DMS79 treated with DMSO at 0.1 percent for 48 hours (cell line): ENCODE data around the gene DOCK11.

Experiments
- DNase-seq: peaks from one replicate; lab custom pipeline; 2025; lab: John Stamatoyannopoulos, UW

The DOCK11 gene

GRCh38 chrX:118530219-118530911, 34.8 kb downstream of the DOCK11 start:
- DNase-seq, result no peak

GRCh38 chrX:118534716-118535493, 39.3 kb downstream of the DOCK11 start:
- no peak for DNase-seq

GRCh38 chrX:118536204-118536603, 40.6 kb downstream of the DOCK11 start:
- DNase-seq, result no peak

- DNase-seq, result no peak
Measured at GRCh38 chrX:118536687-118537461, 41.3 kb downstream of the DOCK11 start.

- DNase-seq, result no peak
Measured at GRCh38 chrX:118538386-118538785, 42.8 kb downstream of the DOCK11 start.

GRCh38 chrX:118540342-118540741, 44.7 kb downstream of the DOCK11 start:
- no peak for DNase-seq

- no peak for DNase-seq
Measured at GRCh38 chrX:118541482-118541881, 45.9 kb downstream of the DOCK11 start.

- DNase-seq, result no peak
Measured at GRCh38 chrX:118545510-118545909, 49.9 kb downstream of the DOCK11 start.

- DNase-seq, result no peak
Measured at GRCh38 chrX:118548841-118549240, 53.2 kb downstream of the DOCK11 start.

- DNase-seq, result no peak
Measured at GRCh38 chrX:118550792-118551191, 55.2 kb downstream of the DOCK11 start.

GRCh38 chrX:118551426-118551825, 55.8 kb downstream of the DOCK11 start:
- no peak for DNase-seq

- no peak for DNase-seq
Measured at GRCh38 chrX:118552121-118552900, 56.7 kb downstream of the DOCK11 start.

GRCh38 chrX:118553042-118553710, 57.6 kb downstream of the DOCK11 start:
- no peak for DNase-seq

- no peak for DNase-seq
Measured at GRCh38 chrX:118554511-118554910, 58.9 kb downstream of the DOCK11 start.

- DNase-seq, result no peak
Measured at GRCh38 chrX:118558926-118559325, 63.3 kb downstream of the DOCK11 start.

- DNase-seq, result no peak
Measured at GRCh38 chrX:118560489-118560888, 64.9 kb downstream of the DOCK11 start.

- no peak for DNase-seq
Measured at GRCh38 chrX:118562582-118563164, 67.1 kb downstream of the DOCK11 start.

GRCh38 chrX:118564498-118564897, 68.9 kb downstream of the DOCK11 start:
- no peak for DNase-seq

GRCh38 chrX:118565853-118566252, 70.2 kb downstream of the DOCK11 start:
- no peak for DNase-seq

GRCh38 chrX:118566359-118566758, 70.7 kb downstream of the DOCK11 start:
- DNase-seq, result no peak

GRCh38 chrX:118569676-118570075, 74.1 kb downstream of the DOCK11 start:
- no peak for DNase-seq
